ENCODE data around the gene C1QTNF1.

DNA sequence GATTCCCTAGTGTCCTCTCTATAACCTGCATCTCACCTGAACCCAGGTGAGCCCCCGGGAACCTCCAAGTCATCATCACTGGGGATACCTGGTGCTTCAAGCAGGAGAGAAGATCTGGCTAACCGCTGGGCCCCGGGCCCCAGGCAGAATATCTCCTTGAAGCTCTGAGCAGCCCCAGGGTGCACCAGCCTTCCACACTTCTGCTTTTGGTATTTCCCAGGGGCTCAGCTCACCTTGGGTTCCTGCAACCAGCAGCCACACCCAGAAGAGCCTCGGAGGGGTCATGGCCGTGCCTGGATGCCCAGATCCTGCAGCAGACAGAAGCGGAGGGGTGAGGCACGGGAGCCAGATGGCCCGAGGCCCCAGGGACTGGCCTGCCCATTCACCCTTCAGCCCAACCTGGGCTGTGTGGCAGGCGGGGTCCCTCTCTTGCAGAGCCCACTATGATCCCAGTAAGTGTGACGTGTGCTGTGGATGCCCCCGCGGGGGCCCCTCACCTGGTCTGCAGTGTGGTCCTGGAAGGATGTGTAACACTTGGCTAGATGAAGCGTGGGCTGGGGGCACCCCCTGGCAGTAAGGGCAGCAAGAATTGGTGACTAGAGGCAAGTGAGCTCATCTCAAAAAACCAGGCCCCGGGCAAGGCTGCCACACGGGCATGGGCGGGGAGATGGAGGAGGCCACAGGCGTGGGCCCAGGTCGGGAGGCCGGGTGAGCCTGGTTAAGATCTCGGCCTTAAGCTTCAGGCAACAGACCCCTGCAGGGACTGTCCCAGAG is 46.9 kb upstream of the C1QTNF1 start:
- no peak for TF ChIP-seq ARNTL (CRISPR knock-in tag; IDR thresholded peaks at IDR 0.05; ENCODE audit: borderline replicate concordance, low read depth)
- TF ChIP-seq, protein P1, sequence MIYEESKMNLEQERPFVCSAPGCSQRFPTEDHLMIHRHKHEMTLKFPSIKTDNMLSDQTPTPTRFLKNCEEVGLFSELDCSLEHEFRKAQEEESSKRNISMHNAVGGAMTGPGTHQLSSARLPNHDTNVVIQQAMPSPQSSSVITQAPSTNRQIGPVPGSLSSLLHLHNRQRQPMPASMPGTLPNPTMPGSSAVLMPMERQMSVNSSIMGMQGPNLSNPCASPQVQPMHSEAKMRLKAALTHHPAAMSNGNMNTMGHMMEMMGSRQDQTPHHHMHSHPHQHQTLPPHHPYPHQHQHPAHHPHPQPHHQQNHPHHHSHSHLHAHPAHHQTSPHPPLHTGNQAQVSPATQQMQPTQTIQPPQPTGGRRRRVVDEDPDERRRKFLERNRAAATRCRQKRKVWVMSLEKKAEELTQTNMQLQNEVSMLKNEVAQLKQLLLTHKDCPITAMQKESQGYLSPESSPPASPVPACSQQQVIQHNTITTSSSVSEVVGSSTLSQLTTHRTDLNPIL (CRISPR knock-in tag; IDR thresholded peaks at IDR 0.05; ENCODE audit: low read depth) = no peak

Data from SK-N-SH treated with all-trans-retinoic acid at 6 μM for 48 hours (cell line).